ENCODE data around the gene DOP1B. TPM values are rescaled to one million over a fixed set of nuclear protein-coding genes. Genes with fewer than 3 reads are reported as not detected.

The DOP1B gene
- total and polyA plus RNA-seq, 10 of the 15 experiments (the other 5 are each of a cell fraction or from before 2014, with no cell fraction given): 1.2 to 12.2 (median 4.3) TPM

- intact Hi-C loops (cut with micrococcal nuclease; ENCODE audit: unreplicated experiment) (no loop called here), in situ Hi-C loops (cut with MboI) (no loop called here)
- FAIRE-seq (no peak), ATAC-seq (no peak), DNase-seq (ENCODE audit: low read depth, low spot score) (no peak)
- Histone ChIP-seq H3K79me2 (ENCODE audit: control insufficient read depth, insufficient read depth, low read length) (no peaks in the 10 kb centered on the region), H3K4me3 (no peak overlapping the region), H3K36me3 (ENCODE audit: control insufficient read depth in 2 of 2, insufficient read depth in 2 of 2, low read length in 1 of 2) (no peaks in the 10 kb centered on the region), H4K20me1 (ENCODE audit: control insufficient read depth, insufficient read depth) (no peaks in the 10 kb centered on the region), H2AFZ (ENCODE audit: control insufficient read depth, low read depth, low read length) (no peak overlapping the region), H3K9ac (ENCODE audit: control insufficient read depth, insufficient read depth, low read length) (no peak overlapping the region), H3K9me3 (replicated peaks; ENCODE audit: control insufficient read depth, insufficient read depth, low read length) (no peaks in the 10 kb centered on the region), H3K27me3 (replicated peaks in 1 of 2; ENCODE audit: control insufficient read depth in 2 of 2, insufficient read depth in 2 of 2, low read length in 1 of 2) (no peaks in the 10 kb centered on the region), H3K27ac (ENCODE audit: control insufficient read depth, insufficient read depth) (no peak overlapping the region), H3K4me2 (ENCODE audit: control insufficient read depth, insufficient read depth) (no peak overlapping the region), H3K4me1 (ENCODE audit: control insufficient read depth, insufficient read depth, low read length) (peaks cover 10% of the 10 kb centered on the region)
- WGBS (ENCODE audit: insufficient coverage, insufficient replicate concordance, low lambda C conversion rate, missing lambda C conversion rate): 95% methylated on average over 6 of the region's 6 CpGs
- RAD21 ChIA-PET (ENCODE audit: unreplicated experiment): interaction anchor here (1.1 kb wide), 1 partner anchor 84 kb away, joined by 3 read pairs; no protein-coding TSS in a partner anchor
- POLR2A ChIA-PET: no interaction called here
- TF ChIP-seq NBN (IDR thresholded peaks at IDR 0.05) (no peak), RELB (IDR thresholded peaks at IDR 0.05; ENCODE audit: low read depth) (no peak), MYB (IDR thresholded peaks at IDR 0.05; ENCODE audit: borderline replicate concordance, low read depth, low read length) (no peak), SUZ12 (IDR thresholded peaks at IDR 0.05; ENCODE audit: unreplicated experiment) (no peak), CBX5 (IDR thresholded peaks at IDR 0.05; ENCODE audit: low read depth) (no peak), YY1 (IDR thresholded peaks at IDR 0.05; ENCODE audit: low read depth, low read length) (no peak), ZNF622 (IDR thresholded peaks at IDR 0.05) (no peak), TCF3 (IDR thresholded peaks at IDR 0.05; ENCODE audit: borderline replicate concordance, insufficient read depth, low read depth, low read length) (no peak)
- CTCF ChIA-PET: interaction anchor here (1.2 to 1.8 kb wide), 2 partner anchors 59 to 126 kb away, joined by 3 to 4 read pairs; no protein-coding TSS in a partner anchor
- SMC1A ChIA-PET (ENCODE audit: uncharacterized antibody, unreplicated experiment): interaction anchor here (1.2 kb wide), 2 partner anchors 10 to 64 kb away, joined by 3 read pairs; no protein-coding TSS in a partner anchor
- no TSS peak for BruUV-seq (replicated peaks)
These were observed 48.4 kb downstream of the DOP1B start for GRCh38 chr21:36204980-36205379.
